CD4-positive, alpha-beta T cell treated with Interleukin-10 for 1 hour (primary cell): ENCODE results near the gene GPRIN2.

ENCODE experiments used
- DNase-seq: peaks from one replicate; pipeline ENCODE4 v3.0.0-alpha.2; 2020

The GPRIN2 gene

DNA sequence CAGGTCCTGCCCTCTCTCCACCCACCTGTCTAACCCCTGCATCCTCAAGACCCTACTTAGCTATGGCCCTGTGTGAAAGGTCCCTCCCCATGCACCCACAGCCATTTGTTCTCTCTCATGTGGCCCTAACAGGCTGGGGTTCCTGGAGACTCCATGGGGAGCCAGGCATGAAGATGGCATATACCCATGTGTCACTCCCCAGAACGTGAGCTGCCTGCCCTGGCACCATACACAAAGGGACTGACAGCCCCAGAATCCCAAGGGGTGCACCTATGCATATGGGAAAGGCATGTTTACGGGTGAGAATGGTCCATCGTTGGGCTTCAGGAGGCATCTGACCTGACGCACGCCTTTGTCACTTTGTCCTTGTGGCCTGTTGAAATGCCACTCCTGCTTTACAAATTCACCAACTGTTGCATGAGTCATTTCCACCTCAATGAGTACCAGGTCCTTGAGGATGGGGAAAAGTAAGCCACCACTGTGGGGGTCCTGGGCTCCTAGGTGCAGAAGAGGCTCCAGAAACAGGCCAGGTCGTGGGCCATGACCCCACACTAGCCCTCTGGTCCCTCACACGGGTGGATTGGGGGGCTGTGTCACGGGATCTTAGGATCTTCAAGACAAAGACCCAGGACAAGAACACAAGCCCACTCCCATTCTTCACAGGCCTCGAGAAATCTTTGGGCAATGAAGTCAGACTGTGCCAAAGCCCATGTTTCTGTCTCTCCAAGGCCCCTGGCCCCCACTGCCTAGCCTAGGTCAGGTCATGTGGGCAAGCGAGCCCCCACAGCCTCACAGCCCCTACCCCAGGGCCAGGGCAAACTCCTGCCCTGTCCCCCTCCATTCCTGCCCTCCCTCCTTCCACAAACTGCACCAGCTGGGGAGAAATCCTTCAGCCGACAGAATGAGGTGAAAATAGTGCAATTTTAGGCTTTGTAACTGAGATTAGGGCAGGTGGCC, 8.6 kb downstream of the GPRIN2 start:
- DNase-seq: no peak

DNA sequence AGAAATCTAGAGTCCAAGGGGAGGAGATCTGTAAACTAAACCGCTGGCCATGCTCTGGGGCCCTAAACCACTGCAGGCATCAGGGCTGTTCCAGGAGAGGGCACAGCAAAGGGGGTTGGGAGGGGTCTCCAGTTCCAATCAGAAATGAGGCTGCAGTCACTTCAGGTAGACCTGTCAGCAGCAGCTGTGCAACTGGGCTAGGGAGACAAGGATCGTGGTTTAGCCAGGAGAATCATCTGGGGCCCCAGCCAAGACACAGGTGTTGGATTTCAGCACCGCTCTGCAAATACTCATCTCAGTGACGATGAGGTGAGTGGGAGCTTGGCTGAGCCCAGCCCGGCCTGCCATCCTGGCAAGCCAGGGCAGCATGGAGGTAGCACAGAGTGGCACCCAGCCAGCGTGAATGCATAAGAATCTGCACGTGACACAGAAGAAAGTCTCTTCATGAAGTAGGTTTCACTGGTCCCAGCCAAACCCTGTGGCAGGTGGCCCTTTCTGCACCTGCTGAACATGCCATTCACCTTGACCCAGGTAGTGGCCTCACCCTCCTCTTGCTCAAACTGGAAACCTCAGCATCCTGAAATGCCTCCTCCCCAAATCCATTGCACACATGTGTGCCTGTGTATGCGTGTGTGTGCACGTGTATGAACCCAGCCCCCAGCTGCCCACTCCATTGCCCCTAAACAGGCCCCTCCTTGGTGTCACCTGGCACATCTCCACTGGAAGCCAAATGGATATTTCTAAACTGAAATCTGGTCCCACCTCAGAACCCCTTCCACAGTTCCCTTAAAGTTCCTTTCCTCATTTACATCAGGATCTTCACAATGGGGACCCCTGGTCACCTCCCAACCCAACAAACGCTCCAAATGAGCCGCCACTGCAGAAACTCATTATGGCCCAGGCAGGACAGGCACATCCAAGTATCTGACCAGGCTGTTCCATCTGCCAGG, 9.6 kb downstream of the GPRIN2 start:
- no peak for DNase-seq

DNA sequence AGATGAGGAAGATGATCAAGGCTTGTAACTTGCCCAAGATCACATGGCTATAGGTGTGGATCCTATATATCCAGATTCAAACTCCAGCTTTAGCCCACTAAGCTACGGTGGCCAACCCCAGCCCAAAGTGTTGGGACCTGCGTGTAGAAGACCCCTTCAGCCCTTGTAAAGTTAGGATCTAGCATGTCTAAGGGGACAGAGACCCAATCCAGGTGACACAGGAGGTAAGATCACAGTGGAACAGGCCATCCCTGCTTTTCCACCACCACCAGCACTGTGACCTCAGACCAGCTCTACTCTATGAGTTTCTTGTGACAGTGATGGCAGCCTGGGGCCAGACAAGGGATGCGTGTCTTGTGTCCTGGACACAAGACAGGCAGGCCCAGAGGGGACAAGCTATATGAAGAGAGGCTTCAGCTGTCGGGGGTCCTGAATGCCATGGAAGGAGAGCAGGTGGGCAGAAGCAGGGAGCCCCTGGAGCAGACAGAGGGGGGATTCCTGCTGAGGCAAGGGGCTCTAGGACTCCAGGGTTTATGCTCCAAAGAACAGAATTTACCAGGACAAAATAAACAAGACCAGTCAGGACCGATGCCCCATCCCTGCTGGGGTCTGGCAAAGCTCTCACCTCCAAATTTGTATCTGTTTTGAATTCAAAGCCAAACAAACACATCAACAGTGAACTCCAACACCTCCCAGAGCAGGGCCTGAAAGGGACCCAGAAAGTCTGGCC, 10.4 kb downstream of the GPRIN2 start:
- no peak for DNase-seq

DNA sequence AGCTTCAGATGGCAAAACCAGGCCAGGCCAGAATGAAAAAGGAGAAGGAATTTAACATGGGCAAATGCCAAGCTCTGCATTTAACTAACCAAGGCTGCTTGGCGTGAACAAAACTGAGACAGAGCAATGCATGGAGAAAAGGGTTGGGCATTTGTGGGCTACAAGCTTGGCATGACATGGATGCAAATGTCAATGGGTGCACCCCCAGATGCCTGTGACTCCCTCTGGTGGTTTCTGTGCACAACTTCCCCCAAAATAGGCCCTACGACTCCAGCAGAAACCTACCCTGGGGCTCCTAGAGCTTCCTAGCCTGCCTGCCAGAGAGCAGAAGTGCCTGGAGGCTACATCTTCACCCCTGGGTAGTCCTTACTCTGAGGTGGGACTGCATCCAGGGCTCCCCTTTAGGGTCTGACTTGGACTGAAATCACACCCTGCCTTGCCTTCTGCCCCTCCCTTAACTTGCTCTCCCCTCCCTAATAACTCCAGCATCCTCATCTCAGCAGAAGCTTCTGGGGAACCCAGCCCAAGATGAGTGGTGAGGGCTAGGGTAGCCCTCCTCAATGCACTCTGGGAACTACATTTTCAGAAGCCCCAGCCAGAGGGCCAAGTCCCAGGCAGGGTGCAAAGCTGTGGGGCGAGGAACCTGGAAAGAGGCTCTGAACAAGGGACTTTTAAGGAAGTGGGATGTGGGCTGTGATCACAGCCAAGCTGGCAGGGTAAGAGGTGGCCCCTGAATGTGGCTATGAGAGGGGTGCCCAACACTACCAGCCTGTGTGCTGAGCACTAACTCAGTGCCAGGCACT, 11.3 kb downstream of the GPRIN2 start:
- no peak for DNase-seq

DNA sequence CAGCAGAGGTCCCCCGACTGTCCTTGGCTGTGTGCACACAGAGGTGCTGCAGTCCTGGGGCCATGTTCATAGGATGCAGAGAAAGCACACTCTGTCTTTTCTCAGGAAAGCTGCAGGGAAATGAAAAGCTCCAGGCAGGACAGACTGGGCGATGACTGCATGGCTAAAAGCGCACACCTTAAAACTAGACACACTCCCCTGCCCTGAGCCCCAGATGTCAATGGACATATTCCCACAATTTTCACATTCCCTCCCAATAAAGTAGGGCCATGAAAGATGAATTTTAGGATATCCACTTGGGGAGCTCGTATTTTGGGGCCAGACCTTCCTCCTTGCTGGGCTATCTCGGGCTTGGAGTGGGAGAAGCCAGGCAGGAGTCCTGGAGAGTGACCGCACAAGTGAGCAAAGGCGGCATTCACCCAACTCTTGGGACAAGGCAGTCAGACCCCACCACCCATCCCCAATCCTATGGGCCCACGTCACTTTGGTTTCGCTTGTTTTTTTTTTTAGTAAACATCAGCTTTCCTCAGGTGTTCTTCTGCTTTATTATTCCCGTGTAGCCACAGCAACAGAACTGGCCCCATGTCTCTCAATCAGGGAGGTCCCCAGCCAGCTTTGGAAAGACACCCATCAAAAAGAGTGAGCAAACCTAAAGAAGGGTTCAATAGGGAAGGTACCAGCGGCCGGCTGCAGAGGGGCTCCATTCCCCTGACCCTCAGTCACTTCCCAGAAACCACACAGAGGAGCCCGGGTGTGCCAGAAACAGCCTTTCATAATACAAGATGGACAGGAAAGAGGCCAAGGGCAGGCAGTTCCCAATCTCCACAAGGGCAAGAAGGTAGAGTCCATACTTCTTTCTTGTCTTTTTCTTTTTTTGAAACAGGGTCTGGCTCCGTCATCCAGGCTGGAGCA, 12.7 kb downstream of the GPRIN2 start:
- no peak for DNase-seq

DNA sequence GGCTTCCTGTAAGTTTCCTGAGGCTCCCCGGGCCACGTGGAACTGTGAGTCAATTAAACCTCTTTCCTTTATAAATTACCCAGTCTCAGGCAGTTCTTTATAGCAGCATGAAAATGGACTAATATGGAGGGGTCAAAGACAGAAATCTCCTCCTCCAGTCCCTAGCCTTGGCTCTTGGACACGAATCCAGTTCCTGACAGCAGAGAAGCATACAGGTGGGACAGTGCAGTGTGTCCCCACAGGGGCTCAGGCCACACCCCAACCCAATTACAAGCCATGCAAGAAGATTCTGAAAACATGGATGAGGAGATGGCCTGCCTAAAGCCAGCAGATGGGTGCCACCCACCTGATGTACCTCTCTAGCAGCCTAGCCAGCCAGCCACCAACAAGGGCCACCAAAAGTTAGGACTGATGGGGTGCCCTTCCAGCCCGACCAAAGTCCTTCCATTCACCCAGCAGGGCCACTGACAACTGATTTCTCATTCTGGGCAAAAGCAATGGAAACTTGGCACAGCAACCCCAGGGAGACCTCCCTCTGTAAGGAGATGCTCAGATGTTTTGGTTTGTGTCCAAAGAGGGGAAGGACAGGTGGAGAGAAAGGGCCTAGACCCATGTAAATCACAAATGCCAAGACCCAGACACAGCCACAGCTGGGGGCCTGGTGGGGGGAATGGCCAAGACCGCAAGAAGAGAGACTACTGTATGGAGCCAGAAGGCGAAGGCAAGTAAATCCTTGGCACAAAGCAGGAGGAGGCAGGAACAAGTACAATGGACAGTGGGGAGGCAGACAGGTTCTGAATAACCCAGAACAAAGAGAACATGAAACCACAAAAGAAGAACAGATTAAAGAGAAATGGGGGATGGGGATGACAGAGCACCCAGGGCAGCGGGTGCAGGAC, 13.6 kb downstream of the GPRIN2 start:
- no peak for DNase-seq

DNA sequence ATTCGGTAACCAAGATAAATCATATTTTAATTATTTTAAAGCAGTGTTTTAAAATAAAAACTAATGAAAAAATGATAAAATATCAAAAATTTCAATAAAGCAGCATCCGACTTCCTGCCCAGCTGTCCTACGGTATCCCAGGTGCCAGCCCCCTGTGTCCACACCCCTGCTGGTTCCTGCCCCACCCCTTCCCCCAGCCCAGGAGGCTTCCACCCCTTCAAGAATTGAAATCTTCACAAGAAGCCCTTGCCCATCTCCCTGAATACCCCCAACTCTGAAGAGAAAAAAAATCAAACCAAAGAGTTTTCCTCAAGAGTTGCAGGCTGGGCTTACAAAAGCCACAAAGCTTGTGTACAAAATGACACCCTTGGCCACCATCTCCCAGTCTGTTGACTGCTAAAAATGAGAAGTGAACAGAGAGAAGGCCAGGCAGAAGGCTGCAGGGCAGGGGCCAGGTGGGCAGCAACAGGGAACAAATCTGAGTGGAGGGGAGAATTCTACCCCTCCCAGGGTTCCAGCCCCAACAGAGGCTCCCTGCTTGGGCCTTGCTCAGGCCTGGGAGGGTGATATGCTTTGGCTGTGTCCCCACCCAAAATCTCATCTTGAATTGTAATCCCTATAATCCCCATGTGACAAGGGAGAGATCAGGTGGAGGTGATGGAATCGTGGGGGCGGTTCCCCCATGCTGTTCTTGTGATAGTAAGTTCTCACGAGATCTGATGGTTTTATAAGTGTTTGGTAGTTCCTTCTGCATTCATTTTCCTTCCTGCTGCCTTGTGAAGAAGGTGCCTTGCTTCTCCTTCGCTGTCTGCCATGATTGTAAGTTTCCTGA, 14.5 kb downstream of the GPRIN2 start:
- no peak for DNase-seq

DNA sequence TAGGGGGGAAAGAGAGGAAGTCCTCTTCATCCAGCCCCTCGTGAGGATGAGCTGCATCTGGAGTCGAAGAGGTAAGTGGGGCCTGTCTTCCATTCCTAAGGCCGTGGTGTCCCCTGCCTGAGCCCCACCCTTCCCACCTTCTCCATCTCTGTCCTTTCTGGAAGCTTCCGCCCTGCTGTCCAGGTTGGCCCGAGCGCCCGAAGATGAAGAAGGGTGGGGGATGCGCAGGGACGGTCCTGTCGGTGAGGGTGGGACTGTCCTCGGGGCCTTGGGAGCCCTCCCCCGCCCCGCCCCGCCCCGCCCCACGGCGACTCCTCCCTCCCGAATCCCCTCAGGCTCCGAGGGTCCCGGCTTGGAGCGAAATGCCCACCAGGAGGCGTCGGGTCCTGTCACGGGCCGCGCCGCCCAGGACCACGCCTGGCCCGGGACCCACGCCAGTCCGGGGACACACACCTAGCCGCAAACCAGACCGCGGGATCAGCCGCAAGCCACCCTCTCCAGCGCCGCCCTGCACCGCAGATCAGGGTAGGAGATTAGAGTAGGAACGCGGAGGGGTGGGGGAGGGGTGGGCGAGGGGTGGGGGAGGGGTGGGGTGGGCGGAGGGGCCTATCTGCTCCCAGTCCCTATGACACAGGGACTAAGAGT, 15.3 kb downstream of the GPRIN2 start:
- no peak for DNase-seq

DNA sequence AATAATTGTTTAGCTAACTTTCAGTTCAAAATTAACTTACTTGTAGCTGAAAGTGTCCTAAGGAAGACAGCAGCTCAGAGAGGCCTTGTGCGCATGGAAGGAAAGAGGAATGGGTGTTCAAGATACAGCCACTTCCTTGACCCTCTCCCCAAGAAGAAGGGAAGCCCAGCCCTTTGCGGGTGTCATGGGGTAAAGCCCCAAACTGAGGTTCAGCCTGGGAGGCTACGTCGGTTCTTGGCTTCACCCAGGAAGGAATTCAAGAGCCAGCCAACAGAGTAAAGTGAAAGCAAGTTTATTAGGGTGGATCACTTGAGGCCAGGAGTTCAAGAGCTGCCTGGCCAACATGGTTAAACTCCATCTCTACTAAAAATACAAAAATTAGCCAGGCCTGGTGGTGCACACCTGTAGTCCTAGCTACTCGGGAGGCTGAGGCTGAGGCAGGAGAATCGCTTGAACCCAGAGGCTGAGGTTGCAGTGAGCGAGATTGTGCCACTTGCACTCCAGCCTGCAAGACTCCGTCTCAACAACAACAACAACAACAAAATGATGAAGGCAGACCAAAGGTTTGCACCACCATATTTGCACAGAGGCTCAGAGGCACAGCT, 15.9 kb downstream of the GPRIN2 start:
- DNase-seq: no peak

DNA sequence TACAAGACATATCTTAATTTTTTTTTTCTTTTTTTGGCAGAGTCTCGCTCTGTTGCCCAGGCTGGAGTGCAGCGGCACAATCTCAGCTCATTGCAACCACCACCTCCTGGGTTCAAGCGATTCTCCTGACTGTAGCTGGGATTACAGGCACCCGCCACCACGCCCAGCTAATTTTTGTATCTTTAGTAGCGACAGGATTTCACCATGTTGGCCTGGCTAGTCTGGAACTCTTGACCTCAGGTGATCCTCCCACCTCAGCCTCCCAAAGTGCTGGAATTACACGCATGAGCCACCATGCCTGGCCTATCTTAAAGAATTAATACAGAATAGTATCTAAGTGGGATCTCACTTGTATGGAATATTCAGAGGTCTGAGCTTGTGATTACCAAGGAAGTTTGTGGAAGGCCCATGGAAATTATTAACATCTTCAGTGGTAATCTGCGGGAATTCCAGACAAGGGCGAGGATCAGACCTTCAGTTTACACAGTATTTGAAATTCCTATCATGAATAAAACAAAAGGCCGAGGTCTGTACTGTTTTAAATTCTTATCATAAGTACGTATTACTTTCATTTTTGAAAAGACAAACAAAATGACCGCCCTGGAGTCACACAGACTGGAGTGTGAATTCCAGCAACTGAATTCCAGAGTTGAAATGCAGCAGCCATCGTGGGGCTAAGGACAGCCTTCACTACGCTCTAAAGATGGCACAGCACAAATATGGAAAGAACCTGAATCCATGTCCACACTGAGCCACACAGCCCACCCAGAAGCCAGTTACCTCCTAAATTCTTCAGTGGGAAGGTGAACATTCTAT, 16.7 kb downstream of the GPRIN2 start:
- no peak for DNase-seq

DNA sequence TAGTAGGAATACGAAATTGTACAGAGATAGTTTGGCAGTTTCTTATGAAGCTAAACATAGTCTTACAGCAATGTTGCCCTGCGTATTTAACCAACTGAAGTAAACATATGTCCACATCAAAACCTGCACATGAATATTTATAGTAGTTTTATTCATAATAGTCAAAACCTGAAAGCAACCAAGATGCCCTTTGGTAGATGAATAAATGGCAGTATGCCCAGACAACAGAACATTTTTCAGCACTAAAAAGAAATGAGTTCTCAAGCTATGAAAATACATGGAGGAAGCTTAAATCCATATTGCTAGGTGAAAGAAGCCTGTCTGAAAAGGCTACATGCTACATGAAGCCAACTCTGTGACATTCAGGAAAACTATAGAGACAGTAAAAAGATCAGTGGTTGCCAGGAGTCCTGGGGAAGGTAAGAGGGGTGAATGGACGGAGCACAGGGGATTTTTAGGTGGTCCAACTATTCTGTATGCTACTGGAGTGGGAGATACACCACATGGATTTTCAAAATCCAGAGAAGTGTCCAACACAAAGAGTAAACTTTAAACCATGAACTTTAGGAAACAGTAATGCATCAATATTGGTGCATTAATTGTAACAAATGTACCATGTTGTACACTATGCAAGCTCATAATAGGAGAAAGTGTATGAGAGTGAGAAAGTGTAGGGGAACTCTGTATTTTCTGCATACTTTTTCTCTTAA, 17.6 kb downstream of the GPRIN2 start:
- no peak for DNase-seq

DNA sequence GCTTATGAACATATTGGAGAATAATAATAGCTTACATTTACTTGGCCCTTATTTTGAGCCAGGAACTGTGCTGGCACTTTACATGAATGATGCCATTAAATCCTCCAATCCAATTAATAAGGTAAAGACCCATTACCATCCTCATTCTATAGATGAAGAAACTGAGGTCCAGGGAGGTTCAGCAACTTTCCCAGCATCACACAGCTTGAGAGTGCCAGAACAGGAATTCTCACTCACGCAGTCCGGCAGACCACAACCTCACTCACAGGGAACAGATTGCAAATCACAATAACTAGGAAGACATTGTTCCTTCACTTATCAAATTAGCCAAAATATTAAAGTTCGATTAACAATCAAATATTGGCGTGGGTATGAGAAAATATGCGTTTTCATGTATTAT, 18.3 kb downstream of the GPRIN2 start:
- DNase-seq: no peak

DNA sequence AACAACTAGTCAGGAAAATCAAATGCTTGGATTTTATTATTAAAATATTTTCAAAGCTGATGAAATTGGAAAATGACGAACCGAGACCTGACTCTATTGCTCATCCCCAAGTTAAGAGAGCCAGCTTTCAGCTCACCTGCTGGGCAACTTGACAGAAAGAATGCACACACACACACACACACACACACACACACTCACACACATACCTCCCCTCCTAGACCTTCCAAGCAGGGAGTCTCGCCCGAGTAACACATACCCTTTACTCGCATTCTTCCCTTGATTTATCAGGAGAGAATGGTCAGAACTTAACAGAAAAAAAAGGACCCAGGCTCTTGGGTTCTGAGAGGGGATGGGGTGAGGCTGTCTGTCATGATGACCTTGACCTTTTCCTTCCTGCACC, 19.1 kb downstream of the GPRIN2 start:
- no peak for DNase-seq

DNA sequence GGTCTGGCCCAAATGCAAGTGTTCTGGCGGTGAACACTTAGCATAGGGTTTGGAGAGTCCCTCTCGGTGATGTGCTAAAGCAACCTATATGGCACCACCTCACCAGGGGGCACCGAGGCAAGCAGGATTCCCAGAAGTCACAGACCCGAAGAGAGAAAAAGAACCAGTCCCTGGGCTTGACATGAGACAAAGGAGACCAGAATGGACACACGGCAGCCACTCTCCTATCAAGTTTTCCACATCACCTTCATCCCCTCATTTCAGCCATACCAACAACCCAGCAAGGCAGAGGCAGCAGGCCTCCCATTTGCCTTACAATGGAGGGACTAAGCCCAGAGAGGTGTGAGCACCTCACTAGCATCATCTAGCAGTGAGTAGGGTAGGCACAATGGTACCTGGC, 19.7 kb downstream of the GPRIN2 start:
- no peak for DNase-seq

DNA sequence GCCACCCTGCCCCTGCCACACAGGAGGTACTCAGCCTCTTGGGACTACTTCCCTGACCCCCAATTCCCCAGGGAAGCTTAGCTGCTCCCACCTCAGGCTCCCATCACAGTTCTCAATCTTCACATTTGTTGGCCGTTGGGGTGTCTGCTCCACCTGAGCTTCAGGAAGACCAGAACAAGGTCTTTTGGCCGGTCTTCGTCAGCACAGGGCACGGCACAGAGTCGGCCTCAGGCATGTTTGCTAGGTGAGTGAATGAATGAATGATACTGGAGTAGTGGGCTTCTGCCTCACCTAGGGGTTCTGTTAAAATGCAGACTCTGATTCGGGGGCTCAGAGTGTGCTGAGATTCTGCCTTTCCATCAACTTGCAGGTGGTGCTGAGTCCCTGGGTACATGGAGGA, 20.3 kb downstream of the GPRIN2 start:
- no peak for DNase-seq

DNA sequence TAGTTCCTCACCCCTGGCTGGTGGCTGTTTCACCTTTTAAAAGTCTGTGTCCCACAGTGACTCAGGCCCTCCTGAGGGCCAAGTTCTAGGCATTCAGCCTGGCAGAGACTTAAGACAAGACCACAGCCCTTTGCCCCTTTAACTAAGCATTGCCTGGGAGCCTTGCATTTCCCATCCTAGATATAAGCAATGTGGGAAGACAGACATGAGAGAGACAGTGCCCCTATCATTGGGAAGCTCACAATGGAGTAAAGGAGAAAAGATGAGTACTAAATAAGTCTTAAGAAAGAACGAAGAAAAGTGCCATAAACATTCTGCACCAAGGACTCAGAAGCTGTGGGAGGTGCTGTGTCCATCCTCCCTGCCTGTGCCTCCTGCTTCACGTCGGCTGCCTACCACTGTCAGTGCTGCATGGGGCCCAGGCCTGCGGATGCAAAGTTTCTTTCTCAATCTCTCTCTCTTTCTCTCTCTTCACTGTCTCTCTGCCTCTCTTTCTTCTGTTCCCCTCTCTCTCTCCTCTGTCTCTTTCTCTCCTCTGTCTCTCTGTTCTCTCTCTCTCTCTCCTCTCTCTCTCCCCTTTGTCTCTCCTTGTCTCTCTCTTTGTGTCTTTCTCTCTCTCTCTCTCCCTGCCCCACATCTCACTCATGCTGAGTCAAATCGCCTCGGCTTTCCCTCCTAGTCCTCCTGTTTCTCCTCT, 21.5 kb downstream of the GPRIN2 start:
- DNase-seq: no peak
